ENCODE data around the gene ZNF276.

The ZNF276 gene

DNA sequence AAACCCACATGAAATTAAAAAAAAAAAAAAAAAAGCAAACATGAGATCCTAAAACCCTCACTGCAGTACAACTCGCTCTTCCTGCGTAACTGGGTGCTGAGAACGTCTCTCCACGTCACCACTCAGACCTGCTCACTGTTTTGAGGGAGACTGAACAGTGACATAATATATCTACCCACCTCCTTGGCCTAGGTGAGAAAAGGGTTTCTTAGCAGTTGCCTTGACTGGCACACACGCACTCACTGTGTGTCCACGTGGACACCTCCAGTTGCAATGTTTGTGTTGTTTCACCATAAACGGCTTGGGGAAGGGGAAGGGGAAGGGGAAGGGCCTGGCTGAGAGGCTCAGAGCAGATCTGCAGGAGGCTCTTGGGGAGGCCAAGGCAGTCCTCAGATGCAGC lies 63.1 kb downstream of the ZNF276 start:
- DNase-seq (ENCODE audit: low read depth): no peak

DNA sequence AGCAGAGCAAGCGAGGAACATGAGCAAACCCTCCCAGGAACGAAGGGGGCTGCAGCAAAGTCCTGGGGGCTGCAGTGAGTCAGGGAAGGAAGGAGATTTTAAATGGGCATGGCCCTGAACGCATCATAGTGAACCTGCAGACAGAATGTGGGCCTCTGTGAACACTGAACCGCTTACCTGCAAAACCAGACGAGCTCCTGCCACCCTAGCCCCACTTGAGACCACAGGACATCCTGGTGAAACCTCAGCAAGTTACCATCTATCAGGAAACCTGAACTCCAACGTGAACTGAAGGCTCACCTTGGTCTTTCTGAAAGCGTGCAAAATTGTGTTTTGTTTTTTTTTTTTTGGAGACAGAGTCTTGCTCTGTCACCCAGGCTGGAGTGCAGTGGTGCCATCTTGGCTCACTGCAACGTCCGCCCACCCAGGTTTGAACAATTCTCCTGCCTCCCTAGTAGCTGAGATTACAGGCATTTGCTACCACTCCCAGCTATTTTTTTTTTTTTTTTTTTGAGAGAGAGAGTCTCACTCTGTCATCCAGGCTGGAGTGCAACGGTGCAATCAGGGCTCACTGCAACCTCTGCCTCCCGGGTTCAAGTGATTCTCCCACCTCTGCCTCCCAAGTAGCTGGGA lies 64.3 kb downstream of the ZNF276 start:
- DNase-seq (ENCODE audit: low read depth): no peak

DNA sequence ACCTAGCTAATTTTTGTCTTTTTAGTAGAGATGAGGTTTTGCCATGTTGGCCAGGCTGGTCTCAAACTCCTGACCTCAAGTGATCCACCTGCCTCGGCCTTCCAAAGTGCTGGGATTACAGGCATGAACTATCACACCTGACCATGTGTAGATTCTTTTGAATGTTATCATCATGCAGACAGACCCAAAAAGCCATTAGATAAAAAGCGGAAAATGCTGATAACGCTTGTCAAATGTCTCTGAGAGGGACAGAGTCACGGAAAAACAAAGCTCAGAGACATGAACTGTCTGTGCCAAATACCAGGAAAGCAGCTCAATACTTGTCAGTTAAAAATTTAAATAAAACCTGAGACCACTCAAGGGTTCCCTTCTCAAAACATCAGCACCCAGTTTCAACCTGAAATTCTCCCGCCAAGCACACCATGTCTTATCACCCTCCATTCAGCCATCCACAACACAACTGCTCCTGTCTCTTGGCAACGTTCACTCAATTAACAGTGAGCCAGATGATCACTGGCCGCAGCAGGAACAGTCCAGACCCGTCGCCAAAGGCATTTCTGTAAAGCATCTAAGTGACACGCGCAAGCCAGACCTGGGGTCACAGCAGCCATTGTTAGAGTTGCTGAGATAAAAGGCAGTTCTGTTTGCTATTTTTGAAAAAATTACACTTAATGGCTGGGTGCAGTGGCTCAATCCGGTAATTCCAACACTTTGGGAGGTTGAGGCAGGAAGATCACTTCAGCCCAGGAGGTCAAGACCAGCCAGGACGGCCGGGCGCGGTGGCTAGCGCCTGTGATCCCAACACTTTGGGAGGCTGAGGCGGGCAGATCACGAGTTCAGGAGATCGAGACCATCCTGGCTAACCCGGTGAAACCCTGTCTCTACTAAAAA lies 65.4 kb downstream of the ZNF276 start:
- DNase-seq (ENCODE audit: low read depth): no peak

DNA sequence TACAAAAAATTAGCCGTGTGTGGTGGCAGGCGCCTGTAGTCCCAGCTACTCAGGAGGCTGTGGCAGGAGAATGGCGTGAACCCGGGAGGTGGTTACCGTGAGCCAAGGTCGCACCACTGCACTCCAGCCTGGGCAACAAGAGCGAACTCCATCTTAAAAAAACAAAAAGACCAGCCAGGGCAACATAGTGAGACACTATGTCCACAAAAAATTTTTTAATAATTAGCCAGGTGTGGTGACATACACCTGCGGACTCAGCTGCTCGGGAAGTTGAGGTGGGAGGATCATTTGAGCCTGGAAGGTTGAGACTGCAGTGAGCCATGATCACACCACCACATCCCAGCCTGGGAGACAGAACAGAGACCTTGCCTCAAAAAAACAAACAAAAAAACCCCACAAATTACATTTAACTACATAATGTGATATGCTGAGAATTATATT lies 66.0 kb downstream of the ZNF276 start:
- DNase-seq (ENCODE audit: low read depth): no peak

Data from stimulated activated CD4-positive, alpha-beta T cell treated with anti-CD3 and anti-CD28 coated beads, Interleukin-2, amount 100 ng/mL, for 4 hours (primary cell).